K562 (cell line): Measurements from ENCODE around the gene TM7SF2. TPM values are rescaled to one million over a fixed set of nuclear protein-coding genes. Genes with fewer than 3 reads are reported as not detected.

ENCODE experiments used
- CBX5 ChIP-seq: IDR thresholded peaks from 2 replicates; pipeline ENCODE4 v1.6.1; 2014; ENCODE audit warnings: low read depth, borderline replicate concordance
- CSDE1 ChIP-seq, 2 experiments: fragments of 450-650 bp; IDR thresholded peaks; 2 replicates each; pipeline ENCODE4 v1.6.1; 2016; ENCODE audit warnings: mild to moderate bottlenecking in 1 of 2
- DDX20 ChIP-seq: fragments of 450-650 bp; IDR thresholded peaks from 2 replicates; pipeline ENCODE4 v1.6.1; 2016; ENCODE audit warnings: missing genetic modification characterization, low read depth, mild to moderate bottlenecking, missing compliant biosample characterization, moderate library complexity
- E2F6 ChIP-seq, 2 experiments: IDR thresholded peaks; 2 replicates each; pipeline ENCODE4 v1.6.1; 2011; ENCODE audit warnings: borderline replicate concordance in 1 of 2, control low read depth in 1 of 2, low read depth in 1 of 2, low read length in 1 of 2, mild to moderate bottlenecking in 1 of 2, mixed read lengths in 1 of 2, moderate library complexity in 1 of 2; ENCODE audit not compliant: insufficient read depth in 1 of 2, insufficient read length in 1 of 2, poor library complexity in 1 of 2, severe bottlenecking in 1 of 2; ENCODE audit errors: extremely low read depth in 1 of 2
- FOXK1 ChIP-seq: sonication (generic); formaldehyde crosslinking; IDR thresholded peaks from 2 replicates; pipeline ENCODE4 v1.8.0; 2022; ENCODE audit warnings: missing genetic modification reagents, mild to moderate bottlenecking, borderline replicate concordance
- FUS ChIP-seq: fragments of 200-400 bp; formaldehyde crosslinking; optimal IDR thresholded peaks from 2 replicates; pipeline ENCODE3; 2017; ENCODE audit warnings: low read depth, low read length
- GATAD2B ChIP-seq: fragments of 450-650 bp; IDR thresholded peaks from 2 replicates; pipeline ENCODE4 v1.6.1; 2017; ENCODE audit warnings: mild to moderate bottlenecking, borderline replicate concordance
- HMBOX1 ChIP-seq: sonication (generic); IDR thresholded peaks from 2 replicates; pipeline ENCODE4 v1.6.1; 2016
- JUN ChIP-seq, 2 experiments: sonication (generic) in 1 of 2; formaldehyde crosslinking in 1 of 2; IDR thresholded peaks; 2 replicates each; pipeline versions ENCODE4 v1.6.1 to v1.8.0; 2012 to 2022; ENCODE audit warnings: borderline replicate concordance in 2 of 2, mild to moderate bottlenecking in 2 of 2, improper control_type of control experiment in 1 of 2, low read depth in 1 of 2, low read length in 1 of 2, missing genetic modification reagents in 1 of 2
- JUNB ChIP-seq: fragments of 450-650 bp; formaldehyde crosslinking; conservative IDR thresholded peaks from 2 replicates; pipeline ENCODE4 v1.4.0; 2020; ENCODE audit warnings: mild to moderate bottlenecking
- L3MBTL2 ChIP-seq: fragments of 450-650 bp; IDR thresholded peaks from 2 replicates; pipeline ENCODE4 v1.6.1; 2016; ENCODE audit warnings: mild to moderate bottlenecking, moderate library complexity
- MAFK ChIP-seq: IDR thresholded peaks from 2 replicates; pipeline ENCODE4 v1.6.1; 2011; ENCODE audit warnings: low read length, improper control_type of control experiment
- MCM7 ChIP-seq, 2 experiments: fragments of 450-650 bp; IDR thresholded peaks; 2 replicates each; pipeline ENCODE4 v1.6.1; 2016 to 2018
- PHB ChIP-seq: fragments of 250-450 bp; sonication (Bioruptor Pico); IDR thresholded peaks from 2 replicates; pipeline ENCODE4 v1.5.0; 2021
- SIX5 ChIP-seq, 2 experiments: IDR thresholded peaks; 2 replicates each; pipeline ENCODE4 v1.6.1; 2011; ENCODE audit warnings: low read length in 2 of 2, borderline replicate concordance in 1 of 2, low read depth in 1 of 2, mild to moderate bottlenecking in 1 of 2, moderate library complexity in 1 of 2; ENCODE audit not compliant: insufficient read depth in 1 of 2
- SPI1 ChIP-seq: IDR thresholded peaks from 2 replicates; pipeline ENCODE4 v1.6.1; 2011; ENCODE audit warnings: low read depth, low read length, control low read depth, borderline replicate concordance
- TCF3 ChIP-seq: sonication (generic); formaldehyde crosslinking; IDR thresholded peaks from 2 replicates; pipeline ENCODE4 v1.4.0; 2020; ENCODE audit warnings: mild to moderate bottlenecking, missing genetic modification reagents
- THAP12 ChIP-seq: fragments of 250-450 bp; sonication (Bioruptor Pico); IDR thresholded peaks from 2 replicates; pipeline ENCODE4 v1.9.0; 2021; ENCODE audit warnings: mild to moderate bottlenecking, inconsistent platforms
- ZNF197 ChIP-seq: fragments of 200-800 bp; sonication (Bioruptor generic); IDR thresholded peaks from 2 replicates; pipeline ENCODE4 v1.6.1; 2016; ENCODE audit warnings: low read depth, missing genetic modification characterization, missing compliant biosample characterization
- ZNF253 ChIP-seq: fragments of 250-450 bp; sonication (Bioruptor Pico); conservative IDR thresholded peaks from 2 replicates; pipeline ENCODE4 v1.6.1; 2021; ENCODE audit warnings: mild to moderate bottlenecking
- ZNF277 ChIP-seq: fragments of 250-450 bp; sonication (Bioruptor Pico); IDR thresholded peaks from 2 replicates; pipeline ENCODE4 v1.8.0; 2022; ENCODE audit warnings: inconsistent platforms, mild to moderate bottlenecking, moderate library complexity, borderline replicate concordance
- ZNF3 ChIP-seq: fragments of 250-450 bp; sonication (Bioruptor Pico); IDR thresholded peaks from 2 replicates; pipeline ENCODE4 v1.5.0; 2021; ENCODE audit warnings: mild to moderate bottlenecking, moderate library complexity
- ZNF668 ChIP-seq: fragments of 250-450 bp; sonication (Bioruptor Pico); IDR thresholded peaks from 2 replicates; pipeline ENCODE4 v1.8.0; 2022; ENCODE audit warnings: mild to moderate bottlenecking, inconsistent platforms
- polyA plus RNA-seq, 8 experiments: library from polyadenylated mRNA; depleted of rRNA in 4 of 8; stranded (reverse) in 5 of 8; unstranded in 3 of 8; fragments of >200 nt; fragmentation: Nextera tagmentation in 2 of 8; fragmentation: Illumina TruSeq in 1 of 8; extraction: Ambion mirVana in 2 of 8; extraction: Trizol in 1 of 8; gene quantifications; 2 replicates each; pipeline versions ENCODE4 v1.2.1 to v1.2.3, GENCODE V29; 2011 to 2014; ENCODE audit warnings: inconsistent platforms in 1 of 8, missing spikeins in 1 of 8
- total RNA-seq, 7 experiments: library from RNA; depleted of rRNA in 6 of 7; stranded (reverse); fragments of >200 nt in 6 of 7; fragmentation: Illumina TruSeq in 2 of 7; extraction: Trizol in 2 of 7; gene quantifications; 2 replicates each; pipeline versions ENCODE4 v1.2.1 to v1.2.3, GENCODE V29; 2011 to 2021; ENCODE audit warnings: low replicate concordance in 1 of 7

Gene TM7SF2
- total and polyA plus RNA-seq, 9 of the 15 experiments (the other 6 are each of a cell fraction or from before 2014, with no cell fraction given) = 1.2 to 22.0 (median 14.3) TPM

- TF ChIP-seq FOXK1 (CRISPR knock-in tag) (no peak), CSDE1 (IDR thresholded peaks at IDR 0.05) (no peak), MAFK (no peak), HMBOX1 (no peak), ZNF3 (CRISPR knock-in tag) (no peak), SIX5 (IDR thresholded peaks at IDR 0.05; ENCODE audit: borderline replicate concordance in 1 of 2, insufficient read depth in 1 of 2, low read depth in 1 of 2, low read length in 2 of 2) (peak; percentile 35 to 45; a peak in 3 of 4 replicates), DDX20 (tag) (no peak), ZNF197 (no peak), L3MBTL2 (peak; percentile 11), JUN (IDR thresholded peaks at IDR 0.05; ENCODE audit: borderline replicate concordance, low read depth, low read length) (0 out of 2 replicates have a peak, but pooled peaks have one; percentile 23), JUN (CRISPR knock-in tag; IDR thresholded peaks at IDR 0.05; ENCODE audit: borderline replicate concordance) (no peak), SPI1 (no peak), FUS (peak; percentile 43), PHB (CRISPR knock-in tag) (no peak), ZNF253 (CRISPR knock-in tag) (no peak), TCF3 (CRISPR knock-in tag) (no peak; the same call in 1 of the 2 replicates), E2F6 (IDR thresholded peaks at IDR 0.05; ENCODE audit: borderline replicate concordance in 1 of 2, extremely low read depth in 1 of 2, insufficient read depth in 1 of 2, insufficient read length in 1 of 2, low read depth in 1 of 2, low read length in 1 of 2, poor library complexity in 1 of 2, severe bottlenecking in 1 of 2) (peak in 1 of 2 experiments; percentile 47), MCM7 (IDR thresholded peaks at IDR 0.05) (no peak), CBX5 (no peak), ZNF668 (CRISPR knock-in tag) (no peak), THAP12 (CRISPR knock-in tag) (no peak), ZNF277 (CRISPR knock-in tag) (no peak), JUNB (CRISPR knock-in tag) (no peak), GATAD2B (0 out of 2 replicates have a peak, but pooled peaks have one; percentile 39)
Observed at GRCh38 chr11:65134240-65134951, 22.7 kb downstream of the TM7SF2 start, which contains the start of gene SYVN1 (continued).
